Urothelium cell line (cell line): Measurements from ENCODE around the gene CFAP68.
"Not testable (repeated sequence)": the region's sequence is repeated elsewhere in the genome, so short reads cannot be mapped to it uniquely, and the experiment has no call there.

Experiments
- DNase-seq: peaks from one replicate; pipeline ENCODE4 v3.0.0; 2011; ENCODE audit warnings: low spot score, mixed read lengths
- FAIRE-seq: peaks from 2 replicates; lab custom pipeline; 2011; peaks lifted over from hg19 to GRCh38; lab: Jason Lieb, UNC

The CFAP68 gene

DNA sequence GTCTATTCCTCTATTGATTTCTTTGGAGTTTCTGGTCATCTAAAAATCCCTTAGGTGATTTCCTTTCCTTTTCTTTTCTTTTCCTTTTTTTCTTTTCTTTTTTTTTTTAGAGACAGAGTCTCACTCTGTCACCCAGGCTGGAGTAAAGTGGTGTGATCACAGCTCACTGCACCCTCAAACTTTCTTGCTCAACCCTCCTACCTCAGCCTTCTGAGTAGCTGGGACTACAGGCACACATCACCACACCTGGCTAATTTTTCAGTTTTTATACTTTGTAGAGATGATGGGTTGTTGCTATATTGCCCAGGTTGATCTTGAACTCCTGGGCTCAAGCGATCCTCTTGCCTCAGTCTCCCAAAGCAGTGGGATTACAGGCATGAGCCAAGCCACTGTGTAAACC lies 37.4 kb downstream of the CFAP68 start:
- FAIRE-seq, result peak; percentile 52

DNA sequence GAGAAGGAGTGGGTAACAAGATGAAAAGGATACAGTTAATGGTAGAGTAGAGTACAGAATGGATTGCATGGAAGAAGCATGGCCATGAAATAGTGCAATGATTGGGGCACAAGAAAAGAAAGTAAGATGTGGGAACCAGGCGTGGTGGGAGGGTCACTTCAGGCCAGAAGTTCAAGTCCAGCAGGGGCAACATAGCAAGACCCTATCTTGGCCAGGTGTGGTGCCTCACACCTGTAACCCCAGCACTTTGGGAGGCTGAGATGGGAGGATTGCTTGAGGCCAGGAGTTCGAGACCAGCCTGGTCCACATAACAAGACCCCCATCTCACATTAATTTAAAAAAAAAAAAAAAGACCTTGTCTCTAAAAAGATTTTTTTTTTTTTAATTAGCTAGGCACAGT lies 38.0 kb downstream of the CFAP68 start:
- FAIRE-seq (no peak), DNase-seq (no peak)

More for the DNA sequence above, 37.4 kb downstream of the CFAP68 start:
- no peak for DNase-seq

DNA sequence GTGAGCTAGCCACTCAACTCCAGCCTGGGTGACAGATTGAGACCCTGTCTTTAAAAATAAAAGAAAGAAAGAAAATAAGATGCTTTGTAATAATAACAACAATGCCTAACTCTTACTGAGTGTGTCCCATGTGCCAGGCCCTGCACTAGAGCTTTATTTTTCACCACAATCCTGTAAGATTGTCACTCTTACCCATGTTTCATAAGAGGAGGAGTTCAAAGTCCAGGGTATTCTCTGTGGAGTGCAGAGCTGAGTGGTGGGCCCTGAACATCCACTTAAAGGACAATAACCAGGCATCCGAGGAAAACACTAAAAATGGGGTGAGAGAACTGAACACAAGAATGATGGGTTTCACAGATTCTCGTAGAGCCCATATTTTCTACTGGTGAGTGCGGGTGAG lies 38.4 kb downstream of the CFAP68 start:
- no peak for DNase-seq
- no peak for FAIRE-seq

DNA sequence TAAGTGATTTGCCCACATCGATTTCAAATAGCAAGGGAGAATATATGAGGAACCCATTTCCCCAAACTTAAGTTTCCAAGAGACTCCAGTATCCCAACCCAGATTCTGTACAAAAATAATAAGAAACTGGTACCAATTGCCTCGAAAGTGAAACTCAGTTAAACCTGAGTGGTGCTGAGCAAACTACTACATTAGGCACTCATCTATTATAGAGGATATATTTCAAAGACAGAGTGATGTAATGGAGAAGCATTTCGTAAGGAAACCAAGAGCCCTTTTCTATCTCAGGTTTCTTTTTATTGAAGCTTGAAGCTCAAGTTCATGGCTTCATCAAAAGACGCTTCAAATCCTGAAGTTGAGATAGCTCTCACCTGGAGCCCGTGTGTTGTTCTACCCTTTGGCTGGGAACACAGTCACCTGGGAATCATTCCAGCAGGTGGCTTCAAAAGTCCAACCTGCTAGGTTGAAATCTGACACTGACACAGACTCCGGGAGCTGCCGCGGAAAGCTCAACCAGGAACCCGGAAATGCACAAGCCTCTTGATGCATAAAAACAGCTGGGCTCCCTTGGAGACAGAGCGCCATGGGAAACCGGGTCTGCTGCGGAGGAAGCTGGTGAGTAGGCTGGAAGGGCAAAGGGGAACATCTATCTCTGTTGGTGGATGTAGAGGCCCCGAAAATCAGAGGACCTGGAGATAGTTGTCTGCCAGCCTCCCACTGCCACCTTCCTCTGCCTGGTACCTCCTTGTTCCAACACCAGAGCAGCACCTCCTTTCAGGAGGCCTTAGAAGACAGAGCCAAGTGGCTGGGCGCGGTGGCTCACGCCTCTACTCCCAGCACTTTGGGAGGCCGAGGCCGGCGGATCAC lies 39.3 kb downstream of the CFAP68 start, which contains the start of gene C11orf52:
C11orf52 (plus strand) TSS at position 524 of the 867 bp plus-strand sequence; CDS start at position 584, 60 bp downstream.
- DNase-seq, result no peak
- FAIRE-seq, result no peak

DNA sequence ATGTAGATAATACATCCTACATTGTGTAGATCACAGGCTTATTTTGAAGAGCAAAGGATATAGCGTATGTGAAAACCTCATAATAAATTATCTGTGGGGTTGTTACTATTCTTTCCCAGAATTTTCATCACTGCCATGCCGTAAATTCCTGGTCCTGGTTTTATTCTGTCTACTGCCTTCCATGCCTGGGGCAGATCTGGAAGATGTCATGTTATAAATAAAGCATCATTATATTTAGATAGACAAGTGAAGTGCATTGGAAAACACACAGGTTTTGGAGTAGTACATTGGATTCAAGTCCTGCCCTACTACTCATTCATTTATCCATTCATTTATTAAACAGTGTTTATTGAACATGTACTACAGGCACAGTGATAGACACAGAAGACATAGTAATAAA lies 41.6 kb downstream of the CFAP68 start:
- FAIRE-seq (no peak), DNase-seq (no peak)

DNA sequence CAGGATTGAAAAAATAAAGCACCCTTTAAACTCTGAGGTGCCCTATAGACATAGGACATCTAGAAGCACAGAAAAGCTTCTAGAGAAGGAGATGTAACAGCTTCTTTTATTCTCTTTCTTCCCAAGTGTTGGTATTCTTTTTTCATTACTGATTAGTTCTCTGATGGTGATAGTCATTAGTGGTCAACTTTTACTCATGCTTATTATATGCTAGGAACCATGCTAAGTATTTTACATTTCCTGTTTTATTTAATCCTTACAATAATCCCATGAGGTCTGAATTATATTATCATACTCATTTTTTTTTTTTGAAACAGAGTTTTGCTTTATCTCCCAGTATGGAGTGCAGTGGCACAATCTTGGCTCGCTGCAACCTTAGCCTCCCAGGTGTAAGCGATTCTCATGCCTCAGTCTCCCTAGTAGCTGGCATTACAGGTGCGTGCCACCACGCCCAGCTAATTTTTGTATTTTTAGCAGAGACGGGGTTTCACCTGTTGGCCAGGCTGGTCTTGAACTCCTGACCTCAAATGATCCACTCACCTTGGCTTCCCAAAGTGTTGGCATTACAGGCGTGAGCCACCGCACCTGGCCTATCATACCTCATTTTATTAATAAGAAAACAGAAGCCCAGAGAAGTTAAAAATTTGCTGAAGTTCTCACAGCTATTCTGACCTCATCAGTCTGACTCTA lies 42.3 kb downstream of the CFAP68 start:
- no peak for FAIRE-seq
- no peak for DNase-seq

DNA sequence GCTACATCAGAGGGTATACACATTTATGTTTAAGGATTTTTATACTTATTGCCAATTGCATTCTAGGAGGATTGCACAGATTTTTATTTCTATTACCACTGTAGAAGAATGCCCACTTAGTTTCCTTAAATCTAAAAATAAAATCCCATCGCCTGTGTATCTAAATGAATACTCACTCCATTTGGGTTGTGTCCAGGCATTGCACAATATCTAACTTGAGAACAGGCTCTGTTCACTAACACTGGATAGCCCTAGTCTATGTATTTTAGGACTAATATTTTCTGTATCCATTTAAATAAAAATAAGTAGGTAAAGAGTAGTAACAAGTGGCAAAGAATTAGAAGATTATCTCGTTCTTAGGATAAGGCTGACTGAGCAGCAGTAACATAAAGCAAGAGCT lies 43.5 kb downstream of the CFAP68 start:
- FAIRE-seq (no peak), DNase-seq (no peak)

DNA sequence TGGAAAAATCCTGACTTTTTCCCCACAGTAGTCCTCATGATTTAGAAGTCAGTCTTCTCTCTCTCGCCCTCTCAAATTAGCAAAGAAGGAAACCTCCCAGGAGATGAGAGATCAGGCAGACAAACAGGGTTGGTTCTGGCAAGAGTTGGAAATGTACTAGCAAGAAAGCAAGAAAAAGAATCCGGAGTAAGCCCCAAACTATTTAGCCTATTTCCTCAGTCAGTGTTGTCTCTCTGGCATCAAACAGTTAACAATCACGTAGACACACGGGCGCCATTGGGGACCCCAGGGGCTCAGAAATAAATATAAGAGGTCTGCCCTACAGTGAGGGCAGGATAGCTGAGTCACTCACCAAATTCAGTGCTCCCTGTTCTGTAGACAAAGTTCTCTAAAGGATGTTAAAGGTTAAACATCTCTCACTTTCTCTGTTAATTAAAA lies 44.0 kb downstream of the CFAP68 start:
- FAIRE-seq, result no peak
- no peak for DNase-seq

DNA sequence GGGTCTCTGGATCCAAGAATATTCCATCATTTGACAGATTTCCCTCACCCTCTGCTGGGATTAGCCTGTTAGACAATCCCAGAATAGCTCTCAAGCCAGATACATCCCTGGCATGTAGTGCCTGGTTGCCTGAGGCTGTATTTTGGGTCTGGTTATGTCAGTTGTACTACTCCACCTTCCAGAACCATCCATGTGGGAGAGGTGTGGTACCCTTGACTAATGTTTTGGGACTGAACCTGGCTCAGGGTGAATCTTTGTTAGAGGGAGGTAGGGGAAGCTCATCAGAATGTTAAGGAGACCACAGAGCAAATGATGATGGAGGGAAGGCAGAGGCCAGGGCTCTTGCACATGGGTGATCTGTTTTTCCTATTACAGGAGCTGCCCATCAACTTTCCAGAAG lies 44.6 kb downstream of the CFAP68 start:
- DNase-seq (no peak), FAIRE-seq (no peak)

DNA sequence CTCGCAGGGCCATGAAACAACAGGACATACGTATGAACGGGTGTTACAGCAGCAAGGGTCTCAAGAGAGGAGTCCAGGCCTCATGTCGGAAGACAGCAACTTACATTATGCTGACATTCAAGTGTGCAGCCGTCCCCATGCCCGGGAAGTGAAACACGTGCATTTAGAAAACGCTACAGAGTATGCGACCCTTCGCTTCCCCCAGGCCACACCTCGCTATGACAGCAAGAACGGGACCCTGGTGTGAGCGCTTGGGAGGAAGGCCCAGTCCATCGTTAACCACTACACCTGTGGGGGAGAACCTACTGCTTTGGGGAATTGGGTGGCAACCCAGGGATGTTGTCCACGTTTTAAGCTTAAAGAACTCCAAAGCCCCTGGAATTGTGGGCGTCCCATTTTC lies 46.6 kb downstream of the CFAP68 start:
- FAIRE-seq (no peak), DNase-seq (no peak)

DNA sequence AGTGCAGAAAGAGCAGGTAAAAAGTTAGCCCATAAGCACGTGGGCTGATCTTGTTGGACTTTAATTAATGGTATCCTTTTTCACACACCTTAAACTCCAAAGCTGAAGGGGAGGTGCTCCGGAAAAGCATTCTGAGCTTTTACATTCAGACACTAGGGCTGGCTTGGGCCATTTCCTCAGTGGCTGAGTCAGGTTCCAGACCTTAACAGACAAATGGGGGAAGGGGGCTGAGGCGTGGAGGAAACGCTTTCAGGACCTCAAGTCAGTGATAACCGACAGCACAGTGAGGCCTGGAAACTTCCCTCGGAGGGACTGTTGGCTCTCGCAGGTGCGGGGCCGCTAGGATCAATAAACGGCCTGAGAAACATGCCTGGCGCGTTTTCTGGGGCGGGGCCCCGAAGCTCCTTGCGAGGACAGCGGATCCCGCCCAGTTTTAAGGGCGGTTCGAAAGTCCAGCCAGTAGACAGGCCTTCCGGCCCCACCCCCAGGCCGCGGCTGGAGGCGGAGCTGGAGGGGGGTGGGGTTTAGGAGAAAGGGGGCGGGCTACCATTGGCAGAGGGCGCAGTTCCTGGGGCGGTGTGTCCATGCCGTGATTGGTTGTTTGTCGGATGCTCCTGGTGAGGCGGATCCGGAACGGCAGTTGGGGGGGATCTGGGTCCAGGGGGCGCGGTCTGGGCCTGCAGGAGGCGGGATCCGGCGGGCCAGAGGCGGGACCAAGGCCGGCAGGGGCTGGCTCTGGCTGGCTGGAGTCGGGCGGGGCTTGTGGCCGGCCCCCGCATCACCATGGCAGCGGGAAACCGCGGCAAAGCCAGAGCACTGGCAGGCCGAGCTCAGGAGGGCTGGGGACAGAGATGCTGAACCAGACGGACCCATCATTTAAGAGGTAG lies 47.4 kb downstream of the CFAP68 start:
- FAIRE-seq, result peak; percentile 75
- DNase-seq, result peak; percentile 99

DNA sequence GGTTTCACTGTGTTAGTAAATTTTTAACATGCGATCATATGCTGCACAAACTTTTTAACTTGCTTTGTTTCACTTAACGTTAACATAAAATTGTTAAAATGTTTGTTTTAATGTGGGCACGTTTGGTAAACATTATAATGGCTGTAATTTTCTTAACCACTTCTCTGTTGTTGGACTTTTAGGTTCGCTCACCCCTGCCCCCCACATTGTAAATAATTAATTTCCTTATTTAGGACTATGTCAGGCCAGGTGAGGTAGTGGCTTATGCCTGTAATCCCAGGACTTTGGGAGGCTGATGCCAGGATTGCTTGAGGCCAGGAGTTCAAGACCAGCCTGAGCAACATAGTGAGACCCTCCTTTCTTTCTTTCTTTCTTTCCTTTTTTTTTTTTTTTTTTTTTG lies 51.1 kb downstream of the CFAP68 start:
- FAIRE-seq (no peak), DNase-seq (no peak)

DNA sequence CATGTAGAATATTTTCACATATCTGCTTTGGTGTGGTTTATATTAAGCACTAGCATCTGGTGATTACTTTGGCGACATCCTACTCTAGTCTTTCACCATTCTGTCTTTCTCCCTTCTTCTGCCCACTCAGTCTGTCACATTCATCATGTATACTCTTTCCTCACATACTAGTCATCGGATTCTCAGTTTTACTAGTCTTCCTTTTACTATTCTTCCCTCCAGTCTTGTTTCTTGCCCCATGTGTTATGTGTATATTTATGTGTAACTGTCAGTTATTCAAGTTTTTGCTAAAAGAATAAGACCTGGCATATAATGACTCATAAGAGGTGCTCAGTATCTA lies 53.2 kb downstream of the CFAP68 start:
- DNase-seq, result no peak
- no peak for FAIRE-seq

DNA sequence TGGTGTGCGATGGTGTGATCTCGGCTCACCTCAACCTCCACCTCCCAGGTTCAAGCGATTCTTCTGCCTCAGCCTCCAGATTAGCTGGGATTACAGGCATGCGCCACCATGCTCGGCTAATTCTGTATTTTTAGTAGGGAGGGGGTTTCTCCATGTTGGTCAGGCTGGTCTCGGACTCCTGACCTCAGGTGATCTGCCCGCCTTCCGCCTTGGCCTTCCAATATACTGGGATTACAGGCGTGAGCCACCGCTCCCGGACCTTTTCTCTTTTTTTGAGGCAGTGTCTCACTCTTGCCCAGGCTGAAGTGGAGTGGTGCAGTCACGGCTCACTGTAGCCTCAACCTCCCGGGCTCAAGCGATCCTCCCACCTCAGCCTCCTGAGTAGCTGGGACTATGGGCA lies 53.8 kb downstream of the CFAP68 start:
- FAIRE-seq, DNase-seq: not testable (repeated sequence)

DNA sequence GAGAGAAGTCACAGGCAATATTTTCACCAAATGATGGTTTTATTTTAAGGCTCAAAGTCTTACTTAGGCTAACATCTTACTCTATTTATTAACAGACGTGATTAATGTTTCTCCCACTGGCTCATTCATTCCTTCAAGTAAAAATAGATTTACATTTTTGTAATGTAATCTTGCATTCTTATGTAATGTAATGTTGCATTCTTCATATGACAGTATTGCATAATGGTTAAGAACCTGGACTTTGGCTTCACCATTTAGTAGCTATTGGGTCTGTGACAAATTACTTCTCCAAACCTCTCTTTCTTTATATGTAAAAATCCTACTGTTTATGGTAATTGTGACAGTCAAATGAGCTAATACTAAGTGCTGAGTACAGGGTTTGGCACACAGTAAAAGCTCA lies 54.5 kb downstream of the CFAP68 start:
- FAIRE-seq, result no peak
- no peak for DNase-seq

DNA sequence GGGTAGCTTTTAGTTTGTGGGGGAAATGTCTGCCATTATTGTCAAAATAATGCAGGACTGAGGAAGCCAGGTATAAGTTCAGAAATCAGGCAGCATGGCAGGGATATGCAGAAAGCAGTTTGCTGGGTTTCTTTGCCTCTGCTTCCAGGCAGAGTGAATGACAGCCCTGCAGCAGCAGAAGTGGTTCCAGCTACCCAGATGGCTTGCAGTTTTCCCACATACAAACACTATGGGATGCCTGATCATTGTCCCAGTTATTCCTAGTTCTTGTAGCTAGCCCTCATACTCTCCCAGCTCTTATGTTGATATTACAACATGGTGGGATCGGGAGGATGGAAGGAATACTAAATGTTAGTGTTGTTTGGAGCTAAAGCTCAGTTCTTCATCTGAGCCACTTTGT lies 55.0 kb downstream of the CFAP68 start:
- no peak for FAIRE-seq
- DNase-seq, result no peak
